NCI-H1105 (cell line): Measurements from ENCODE around the gene SF1.

Experiments
- DNase-seq: peaks from one replicate; lab custom pipeline; 2025; lab: John Stamatoyannopoulos, UW

The SF1 gene

DNA sequence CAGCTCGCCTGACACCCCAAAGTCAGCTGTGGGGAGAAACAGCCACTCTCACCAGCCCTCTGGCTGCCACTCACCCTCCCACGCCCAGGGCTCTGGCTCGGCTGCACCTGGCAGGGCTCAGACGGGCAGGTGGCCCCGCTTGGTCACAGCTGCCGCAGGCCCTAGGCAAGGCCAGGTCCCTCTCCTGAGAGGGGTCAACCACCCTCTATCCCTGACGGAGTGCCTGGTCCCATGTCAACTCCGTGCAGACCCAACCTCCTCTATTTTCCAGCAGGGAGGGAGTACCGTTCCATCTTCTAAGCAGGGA lies 22.8 kb upstream of the SF1 start:
- no peak for DNase-seq

DNA sequence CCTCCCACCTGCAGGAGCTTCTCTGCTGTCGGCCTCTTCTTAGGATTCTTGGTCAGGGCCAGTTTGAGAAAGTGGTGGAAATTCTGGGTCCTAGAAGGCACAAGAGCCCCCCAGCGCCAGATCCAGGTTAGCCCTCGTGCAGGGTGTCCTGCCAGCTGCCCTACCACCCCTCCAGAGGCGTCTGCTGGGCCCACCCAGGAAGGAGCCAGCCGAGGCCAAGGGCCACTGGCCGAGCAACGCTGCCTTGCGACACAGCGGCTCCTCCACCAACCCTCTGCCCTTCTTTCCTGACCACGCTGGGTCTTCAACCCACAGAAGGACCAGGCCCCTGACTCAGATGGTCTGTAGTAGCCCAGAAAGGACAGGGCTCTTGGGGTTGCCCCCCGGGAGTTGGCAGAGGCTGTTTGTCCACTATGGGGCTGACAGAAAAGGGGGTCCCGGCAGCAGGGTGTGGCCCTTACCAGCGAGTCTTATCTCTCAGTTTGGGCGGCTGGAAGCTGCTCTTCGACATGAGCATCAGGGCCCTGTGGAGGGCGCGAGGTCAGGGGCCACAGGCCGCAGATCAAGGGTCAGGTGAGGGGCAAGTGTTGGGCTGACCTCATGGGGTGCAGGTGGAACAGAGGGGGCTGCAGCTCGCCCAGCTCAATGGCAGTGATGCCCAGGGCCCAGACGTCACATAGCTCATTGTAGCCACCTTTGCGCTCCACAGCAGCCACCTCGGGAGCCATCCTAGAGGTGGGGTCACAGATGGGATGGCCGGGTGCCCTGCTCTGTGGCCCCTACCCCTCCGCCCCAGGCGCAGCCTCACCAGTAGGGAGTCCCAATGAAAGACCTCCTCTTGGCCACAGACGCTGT lies 22.2 kb upstream of the SF1 start:
- DNase-seq, result no peak

DNA sequence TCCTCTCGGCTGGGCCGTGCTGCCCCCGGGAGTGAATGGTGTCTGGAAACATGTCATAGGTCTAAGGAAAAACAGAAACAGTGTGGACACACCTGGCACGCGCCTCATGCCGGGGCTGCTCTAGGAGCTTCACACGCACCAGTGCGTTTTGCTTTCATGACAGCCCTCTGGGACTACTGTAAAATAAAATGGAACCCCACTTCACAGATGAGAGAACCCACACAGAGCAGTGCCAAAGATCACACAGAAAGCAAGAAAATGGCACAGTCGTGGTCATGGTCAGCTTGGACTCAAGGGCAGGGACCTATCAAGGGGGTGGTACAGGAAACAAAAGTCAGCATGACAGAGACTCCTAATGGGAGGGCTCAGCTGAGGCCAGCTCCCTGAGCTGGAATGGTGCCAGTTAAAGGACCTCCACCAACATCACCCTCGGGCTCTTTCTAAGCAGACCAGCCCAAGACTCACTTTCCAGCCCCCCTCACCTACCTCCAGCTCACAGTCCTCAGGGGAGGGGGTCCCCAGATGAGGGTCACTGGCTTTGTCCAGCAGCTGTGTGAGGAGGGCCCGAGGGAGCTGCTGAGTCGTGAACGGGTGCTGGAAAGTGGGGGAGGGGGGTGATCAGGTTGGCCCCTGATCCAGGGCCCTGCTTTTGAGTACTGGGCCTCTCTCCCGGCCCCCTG lies 21.4 kb upstream of the SF1 start:
- no peak for DNase-seq

DNA sequence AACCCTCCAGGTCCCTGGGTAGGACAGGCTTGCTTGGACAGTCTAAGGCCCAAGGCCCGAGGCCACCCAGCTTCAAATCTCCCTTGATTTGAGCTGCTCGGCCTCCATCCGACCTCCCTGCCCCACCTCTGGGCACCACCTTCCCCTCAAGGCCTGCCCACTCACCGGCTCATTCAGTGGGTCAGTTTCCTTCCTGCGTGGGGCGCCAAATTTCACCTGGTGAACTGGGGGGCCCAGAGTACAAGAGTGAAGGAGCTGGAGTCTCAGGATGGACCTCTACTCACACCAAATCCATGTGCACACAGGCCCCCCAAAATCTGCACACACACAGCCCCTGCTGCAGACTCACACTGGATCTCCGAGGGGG lies 20.9 kb upstream of the SF1 start:
- no peak for DNase-seq

DNA sequence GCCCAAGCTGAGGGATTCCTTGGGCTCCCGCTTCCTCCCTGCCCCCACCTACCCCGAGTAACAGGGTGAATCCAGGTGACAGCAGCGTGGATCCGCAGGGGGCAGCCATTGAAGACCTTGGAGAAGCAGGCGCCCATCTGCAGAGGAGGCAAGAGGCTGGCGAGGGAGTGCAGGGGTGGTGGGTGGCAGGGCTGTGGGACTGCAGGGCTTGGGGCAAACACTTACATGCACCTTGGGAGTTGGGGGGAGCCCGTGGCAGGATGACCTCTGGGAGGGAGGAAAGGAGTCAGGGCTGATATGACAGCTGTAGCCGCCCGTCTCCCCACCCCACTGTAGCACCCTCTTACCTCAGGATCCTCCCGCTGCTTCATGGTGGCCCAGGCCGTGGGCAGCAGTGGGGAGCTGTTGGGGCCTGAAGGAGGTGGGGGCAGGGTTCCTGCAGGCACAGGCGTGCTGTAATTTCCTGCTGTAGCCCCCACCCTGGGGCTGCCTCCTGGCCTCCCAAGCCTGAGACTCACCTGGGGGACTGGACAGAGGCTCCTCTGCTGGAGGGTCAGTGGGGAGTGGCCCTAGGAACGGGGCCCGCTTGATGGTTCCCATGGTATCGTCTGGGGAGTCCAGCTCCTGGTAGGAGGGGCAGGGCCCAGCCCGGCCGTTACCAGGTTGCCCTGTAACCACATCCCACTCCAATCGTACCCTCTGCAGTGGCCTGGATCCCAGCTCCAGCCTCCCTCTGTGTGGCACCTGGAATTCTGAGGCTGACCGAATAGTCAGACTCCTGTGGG lies 18.6 kb upstream of the SF1 start:
- DNase-seq, result no peak

DNA sequence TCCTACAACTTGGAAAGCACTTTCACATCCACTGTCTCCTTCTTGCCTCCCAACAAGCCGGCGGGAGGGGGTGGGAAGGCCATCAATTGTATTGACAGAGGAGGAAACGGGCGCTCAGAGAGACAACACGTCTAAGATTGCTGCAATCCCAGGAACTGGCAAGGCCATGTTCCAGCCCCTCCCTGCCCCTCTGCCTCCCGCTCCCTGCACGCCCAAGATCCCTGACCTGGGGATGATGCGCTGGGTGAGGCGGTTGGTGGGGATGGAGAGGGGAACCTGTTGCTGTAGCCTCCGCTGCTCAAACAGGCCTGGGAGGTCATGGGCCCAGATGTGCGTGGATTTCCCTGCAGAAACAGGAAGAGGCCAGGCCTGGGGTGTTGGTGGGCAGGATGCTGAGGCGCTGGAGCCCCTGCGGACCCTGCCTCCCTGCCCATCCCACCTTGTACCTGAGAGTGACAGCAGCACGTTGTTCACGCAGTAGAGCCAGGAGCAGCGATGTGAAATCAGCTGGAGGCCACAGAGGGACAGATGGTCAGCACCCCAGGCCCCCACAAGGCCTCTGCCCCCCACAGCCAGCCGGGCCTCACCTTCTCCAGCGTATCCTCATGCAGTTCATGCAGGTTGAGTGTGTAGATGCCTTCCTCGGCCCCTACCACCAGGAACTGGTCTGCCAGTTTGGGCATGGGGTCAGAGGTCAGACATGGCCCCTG lies 17.9 kb upstream of the SF1 start:
- DNase-seq, result no peak

DNA sequence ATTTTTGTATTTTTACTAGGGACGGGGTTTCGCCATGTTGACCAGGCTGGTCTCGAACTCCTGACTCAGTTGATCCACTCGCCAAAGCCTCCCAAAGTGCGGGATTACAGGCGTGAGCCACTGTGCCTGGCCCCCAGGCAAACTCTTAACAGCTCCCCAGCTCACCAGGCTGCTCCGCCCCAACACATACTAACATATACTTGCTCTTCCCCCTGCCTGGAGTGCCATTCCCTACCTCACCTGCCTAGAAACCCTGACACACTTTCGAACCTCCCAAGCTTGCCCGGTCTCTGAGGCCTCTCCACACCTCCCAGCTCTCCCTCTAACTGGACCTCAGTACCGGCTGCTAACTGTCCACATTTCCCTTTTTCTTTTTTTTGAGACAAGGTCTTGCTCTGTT lies 16.2 kb upstream of the SF1 start:
- DNase-seq, result no peak

DNA sequence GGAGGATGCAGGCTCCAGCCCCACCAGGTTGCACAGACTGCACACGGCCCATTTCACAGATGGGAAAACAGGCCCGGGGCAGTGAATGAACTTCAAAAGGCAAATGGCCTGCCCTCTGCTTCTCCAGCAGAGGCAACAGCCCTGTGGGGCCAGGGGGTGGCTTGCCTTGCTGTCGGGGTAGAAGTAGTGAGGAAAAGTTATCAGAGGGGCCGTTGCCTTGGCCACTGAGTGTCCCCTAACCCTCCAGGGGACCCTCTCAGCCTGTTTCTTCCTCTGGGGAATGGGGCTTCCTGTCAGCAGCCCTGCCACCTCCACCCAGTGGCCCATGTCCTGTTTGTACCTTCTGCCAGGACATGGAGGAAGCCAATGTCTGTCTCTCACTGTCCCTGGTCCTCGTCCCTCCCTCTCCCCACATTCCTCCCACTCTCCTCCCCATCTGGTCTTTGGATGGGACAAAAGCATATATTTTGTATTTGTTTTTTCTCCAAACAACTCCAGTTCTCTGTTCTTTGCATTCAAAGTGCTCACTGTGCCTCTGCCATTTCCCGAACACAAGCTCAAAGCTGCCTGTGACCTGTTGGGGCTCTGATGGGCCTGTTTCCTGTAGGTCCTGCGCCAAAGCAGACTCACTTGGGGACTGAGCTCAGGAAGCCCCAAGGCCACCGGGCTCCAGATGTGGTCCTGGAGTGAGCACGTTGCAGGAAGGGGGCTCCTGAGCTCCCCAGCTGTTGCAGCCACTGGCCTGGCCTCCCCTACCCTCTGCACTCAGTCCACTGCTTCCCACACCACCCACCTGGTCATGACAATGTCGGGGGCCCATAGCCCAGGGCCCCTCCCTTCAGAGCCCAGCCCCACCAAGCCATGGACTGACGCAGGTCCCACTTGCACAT lies 15.2 kb upstream of the SF1 start:
- DNase-seq, result no peak

DNA sequence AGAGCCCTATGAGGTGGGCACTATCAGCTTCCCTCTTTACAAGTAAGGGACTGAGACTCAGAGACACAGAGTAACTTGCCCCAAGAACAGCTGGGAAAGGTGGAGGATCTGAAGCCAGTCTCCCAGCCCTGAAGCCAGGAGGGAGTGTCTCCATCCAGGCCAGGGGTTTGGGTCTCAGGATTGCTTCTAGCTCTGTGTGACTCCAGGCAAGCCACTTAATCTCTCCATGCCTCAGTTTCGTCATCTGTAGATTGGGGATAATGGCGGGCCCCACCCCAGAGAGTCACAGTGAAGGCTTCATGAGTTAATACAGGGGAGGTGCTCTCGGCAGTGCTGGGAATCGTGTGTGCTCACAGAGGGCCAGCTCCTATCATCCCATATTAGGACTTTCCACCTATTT lies 14.1 kb upstream of the SF1 start:
- no peak for DNase-seq

DNA sequence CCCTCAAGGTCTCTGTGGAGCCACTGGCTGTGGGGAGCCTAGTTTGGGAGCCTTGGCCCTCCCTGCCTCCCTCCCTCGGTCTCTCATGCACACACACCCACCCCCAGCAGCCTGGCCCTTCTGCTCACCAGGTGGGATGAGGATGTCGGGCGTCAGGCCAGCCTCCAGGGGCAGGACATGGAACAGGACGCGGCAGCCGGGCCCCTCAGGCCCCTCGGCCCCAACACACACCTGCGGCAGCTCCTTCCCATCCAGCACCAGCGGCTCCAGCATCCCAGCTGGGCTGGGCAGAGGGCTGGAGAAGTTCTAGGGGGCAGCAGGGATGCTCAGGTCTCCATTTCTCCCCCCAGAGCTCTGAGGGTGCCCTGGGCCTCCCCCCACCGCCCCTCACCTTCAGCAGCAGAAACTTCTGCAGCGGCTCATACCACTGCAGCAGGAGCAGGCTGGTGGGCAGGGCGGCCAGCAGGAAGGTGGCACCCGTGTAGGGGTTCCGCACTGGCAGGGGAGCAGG lies 13.5 kb upstream of the SF1 start:
- no peak for DNase-seq

DNA sequence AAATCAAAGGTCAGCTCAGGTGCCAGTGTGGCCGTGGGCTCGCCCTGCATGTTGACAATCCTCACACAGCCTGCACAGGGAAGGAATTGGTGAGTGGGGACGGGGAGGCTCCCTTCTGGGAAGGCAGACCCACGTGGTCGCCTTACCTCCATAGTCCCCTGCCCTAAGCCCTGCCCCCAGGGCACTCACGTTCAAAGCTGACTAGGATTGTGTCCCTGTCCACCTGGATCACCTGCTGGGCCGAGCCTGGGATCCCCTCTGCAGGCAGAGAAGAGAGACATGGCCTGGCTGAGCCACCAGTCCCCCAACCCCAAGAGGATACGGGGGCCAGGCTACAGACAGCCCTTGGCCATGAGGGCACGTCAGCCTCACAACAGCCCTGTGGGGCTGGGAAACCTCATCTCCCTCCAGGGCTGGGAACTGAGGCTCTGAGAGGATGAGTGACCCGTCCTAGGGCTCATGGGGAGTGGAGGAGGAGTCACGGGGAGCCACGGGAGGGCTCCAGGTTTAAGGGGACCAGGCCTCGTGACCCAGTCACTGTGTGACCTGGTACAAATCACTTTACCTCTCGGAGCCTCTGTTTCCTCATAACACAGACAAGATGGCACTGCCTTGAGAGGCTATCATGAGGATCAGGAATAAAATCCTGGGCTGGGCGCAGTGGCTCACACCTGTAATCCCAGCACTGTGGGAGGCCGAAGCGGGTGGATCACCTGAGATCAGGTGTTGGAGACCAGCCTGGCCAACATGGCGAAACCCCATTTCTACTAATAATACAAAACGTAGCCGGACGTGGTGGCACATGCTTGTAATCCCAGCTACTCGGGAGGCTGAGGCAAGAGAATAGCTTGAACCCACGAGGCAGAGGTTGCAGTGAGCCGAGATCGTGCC lies 12.1 kb upstream of the SF1 start:
- no peak for DNase-seq

DNA sequence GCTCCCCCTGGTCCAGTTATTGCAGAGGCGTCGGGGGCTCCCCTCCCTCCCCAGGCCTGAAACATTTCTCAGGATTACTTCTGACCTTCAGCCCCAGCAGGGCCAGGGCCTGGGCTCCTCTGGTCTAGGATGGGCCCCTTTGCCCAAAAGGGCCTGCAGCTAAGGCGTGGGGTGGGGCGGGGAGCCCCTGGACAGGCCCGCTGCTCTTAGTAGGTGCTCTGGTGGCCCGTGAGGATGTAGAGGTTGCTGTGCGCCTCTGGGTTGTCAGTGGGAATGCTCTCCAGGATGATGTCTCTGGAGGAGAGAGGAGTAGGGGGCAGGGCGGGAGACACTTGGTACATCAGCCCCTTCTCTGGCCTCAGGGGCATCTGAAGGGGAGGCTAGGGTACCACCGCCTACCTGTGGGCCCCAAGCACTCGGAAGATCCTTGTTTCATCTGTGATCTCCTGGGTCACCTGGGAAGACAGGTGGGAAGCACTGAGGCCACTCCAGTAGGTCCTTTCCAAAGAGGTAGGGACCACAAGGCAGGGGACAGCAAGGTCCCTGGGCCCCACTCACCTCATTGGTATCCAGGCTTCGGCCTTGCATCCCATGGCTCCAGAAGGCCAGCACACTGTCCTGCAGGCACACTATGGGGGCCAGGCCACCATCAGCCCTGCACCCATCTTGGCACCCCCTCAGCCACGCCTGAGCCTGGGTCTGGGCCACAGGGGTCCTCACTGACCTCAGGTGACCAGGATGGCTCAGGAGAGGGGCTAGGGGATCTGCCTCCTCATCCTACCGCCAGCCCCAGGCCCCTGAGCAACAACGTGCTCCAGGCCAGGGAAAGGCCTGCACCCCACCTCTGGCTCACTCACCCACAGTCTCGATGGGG lies 11.2 kb upstream of the SF1 start:
- no peak for DNase-seq

DNA sequence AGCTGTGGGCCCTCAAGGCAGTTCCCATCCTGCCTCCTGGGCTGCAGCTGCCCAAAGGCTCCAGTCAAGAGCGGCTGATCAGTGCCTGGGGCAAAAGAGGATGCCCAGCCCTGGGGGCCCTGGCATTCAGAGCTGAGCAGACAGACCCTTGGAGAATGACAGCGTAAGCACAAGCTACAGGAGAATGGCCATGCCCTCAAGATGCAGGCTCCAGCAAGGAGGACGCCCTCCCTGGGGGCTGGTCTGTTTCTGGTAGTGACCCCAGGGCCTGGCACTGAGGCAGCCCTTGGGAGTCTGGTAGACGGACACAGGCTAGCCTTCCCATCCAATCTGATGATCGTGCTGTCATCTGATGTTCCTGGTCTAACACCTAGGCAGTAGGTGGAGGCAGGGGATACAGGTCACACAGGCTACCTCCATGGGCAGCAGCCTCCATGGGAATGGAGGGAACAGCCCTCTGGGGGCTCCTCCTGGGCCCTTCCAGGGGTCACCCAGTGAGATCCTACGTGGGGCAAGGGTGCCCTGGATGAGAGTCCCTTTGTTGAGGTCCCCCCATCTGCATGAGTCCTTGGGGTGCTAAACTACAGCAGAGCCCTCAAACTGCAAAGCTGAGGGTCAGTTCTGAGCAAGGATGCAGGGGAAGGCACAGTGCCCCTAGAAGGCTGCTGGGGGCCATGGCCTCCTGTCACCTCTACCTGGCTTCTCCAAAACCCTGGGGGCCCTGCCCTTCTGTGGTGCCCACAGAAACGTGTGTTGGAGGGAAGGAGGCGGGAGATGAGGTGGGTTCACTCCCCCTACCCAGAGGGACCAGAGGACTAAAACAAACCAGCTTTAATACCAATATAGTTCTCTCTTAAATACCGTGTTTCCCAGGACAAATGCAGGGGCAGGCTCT lies 10.2 kb upstream of the SF1 start:
- no peak for DNase-seq

DNA sequence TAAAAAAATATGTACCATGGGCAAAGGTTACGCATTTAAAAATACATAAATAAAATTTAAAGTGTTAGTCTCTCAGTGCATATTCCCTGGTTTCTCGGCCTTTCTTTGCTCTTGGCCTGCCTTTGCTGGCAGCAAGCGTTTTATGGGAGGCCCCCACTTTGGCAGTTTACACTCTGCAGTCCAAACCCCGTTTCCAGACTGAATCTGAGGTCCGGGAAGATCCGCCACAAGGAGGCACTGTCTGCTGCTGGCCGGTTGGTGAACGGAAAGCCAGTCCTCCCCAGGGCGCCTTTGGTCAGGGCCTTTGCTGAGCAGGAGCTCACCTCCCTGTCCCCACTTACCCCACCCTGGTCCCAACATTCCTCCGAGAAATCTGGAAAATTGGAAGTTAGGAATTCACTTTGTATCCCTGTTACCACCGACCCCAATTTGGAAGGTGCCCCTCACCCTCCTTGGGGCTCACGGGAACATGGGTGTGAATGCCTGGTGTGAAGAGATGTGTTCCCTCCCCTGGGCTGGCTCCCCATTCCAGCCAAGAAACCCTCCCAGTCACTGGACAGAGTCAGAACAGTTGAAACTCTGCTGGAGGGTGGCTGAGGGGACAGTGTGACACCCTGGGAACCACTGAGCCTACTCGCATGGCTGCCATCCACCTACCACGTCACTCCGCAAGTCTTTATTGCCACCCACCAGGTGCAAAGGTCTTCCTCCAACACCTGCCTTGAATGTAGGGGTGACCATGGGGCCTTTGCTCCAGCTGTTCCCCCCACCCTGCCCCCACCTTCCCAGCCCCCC lies 9.4 kb upstream of the SF1 start:
- no peak for DNase-seq

DNA sequence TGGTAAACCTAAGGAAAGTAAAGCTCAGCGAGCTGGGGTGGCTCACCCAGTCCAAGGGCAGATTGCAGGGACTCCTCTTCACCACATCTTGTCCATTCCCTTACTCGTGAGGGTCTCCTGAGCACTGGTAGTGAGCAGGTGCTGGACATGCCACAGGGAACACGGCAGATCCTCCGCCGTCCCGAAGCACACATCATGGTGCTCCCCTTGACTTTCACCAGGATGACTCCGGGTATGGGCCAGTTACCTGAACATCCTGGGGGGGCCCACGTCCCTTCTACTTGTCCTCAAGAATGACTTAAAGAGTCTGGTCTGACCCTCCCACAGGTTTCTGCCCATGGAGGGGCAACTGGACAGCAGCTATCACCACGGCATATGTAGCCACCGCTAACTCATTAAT lies 8.0 kb upstream of the SF1 start:
- no peak for DNase-seq

DNA sequence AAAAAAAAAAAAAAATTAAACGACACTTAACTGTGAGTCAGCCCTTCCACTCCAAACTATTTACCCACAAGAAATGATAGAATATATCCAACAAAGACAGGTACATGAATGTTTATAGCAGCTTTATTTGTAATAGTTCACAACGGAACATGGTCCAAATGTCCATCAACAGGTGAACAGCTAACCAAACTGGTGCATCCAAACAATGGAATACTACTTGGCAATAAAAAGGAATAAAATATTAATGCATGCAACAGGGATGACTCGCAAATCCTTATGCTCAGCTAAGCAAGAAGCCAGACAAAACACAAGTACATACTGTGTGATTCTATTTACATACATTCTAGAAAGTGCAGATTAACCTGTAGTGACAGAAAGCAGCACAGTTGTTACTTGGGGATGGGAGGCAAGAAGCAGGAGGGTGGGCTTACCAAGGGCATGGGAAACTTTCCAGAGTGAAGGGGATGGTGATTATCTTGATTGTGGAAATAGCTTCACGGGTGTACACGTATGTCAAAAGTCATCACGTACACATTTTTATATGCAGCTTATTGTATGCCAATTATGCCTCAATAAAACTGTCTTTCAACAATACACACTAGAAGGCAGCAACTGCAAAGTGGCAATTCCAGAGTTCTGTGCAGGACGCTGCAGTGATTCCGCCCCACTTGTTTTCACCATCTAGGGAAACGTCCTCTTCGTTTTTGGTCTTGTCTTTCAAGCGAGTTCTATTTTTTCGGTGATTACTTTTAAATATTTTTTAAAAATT lies 6.7 kb upstream of the SF1 start:
- DNase-seq, result no peak

DNA sequence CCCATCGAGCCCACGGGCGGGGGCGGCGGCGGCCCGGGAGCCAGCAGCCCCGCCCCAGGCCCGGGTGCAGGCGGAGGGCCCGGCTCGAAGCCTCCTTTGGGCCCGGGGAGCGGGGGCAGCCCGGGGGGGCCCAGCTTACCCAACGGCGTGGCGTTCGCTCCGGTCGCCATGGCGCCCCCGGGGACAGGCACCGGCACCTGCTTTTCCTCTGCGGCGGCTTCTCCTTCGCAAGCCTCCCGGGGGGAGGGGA lies 194 bp downstream of the SF1 start:
- no peak for DNase-seq
